Activated CD8-positive, alpha-beta memory T cell treated with anti-CD3 and anti-CD28 coated beads, Interleukin-2, amount 50 U/mL, for 1 hour (primary cell): Measurements from ENCODE around the gene C1orf87.

ENCODE experiments used
- DNase-seq: peaks from one replicate; pipeline ENCODE4 v3.0.0-alpha.2; 2020; ENCODE audit errors: extremely low read depth

The C1orf87 gene

GRCh38 chr1:60059468-60059867 lies 14.1 kb downstream of the C1orf87 start:
- no peak for DNase-seq

DNA sequence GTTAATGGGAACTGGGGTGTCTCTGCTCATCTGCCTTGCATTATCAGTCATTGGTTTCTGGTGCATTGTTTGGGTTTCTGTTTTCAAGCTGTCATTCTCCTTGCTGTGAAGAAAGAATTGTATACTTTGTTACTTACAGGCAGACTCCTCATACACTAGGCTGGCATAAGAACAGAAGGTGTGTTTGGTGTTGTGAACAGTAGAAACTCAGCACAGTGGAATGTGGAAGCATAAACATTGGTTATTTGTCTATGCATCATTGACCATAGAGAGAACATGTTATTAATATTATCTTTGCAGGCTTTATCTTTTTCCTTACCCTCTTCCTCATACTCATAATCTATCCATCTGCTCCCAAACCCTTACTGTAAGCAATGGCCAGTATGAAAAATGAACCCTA lies 18.2 kb downstream of the C1orf87 start:
- no peak for DNase-seq

DNA sequence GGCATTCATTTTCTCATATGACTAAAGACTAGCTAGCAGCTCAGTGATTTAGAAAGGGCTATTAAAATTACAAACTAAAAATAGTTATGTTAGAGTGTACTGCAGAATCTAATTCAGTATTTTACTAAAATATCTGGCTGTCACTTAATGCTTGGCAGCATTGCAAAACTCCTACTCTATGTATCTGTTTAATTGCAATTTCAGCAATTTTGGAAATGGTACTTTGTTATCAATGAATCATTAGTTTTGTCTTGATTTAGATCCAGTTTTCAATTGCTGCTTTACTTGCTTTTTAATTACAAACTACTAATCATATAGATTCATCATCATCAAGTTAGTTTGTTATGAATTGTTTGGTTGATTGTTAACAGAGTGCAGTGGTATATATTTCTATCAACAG lies 19.2 kb downstream of the C1orf87 start:
- no peak for DNase-seq

GRCh38 chr1:60052601-60053000 lies 21.0 kb downstream of the C1orf87 start:
- DNase-seq = no peak

DNA sequence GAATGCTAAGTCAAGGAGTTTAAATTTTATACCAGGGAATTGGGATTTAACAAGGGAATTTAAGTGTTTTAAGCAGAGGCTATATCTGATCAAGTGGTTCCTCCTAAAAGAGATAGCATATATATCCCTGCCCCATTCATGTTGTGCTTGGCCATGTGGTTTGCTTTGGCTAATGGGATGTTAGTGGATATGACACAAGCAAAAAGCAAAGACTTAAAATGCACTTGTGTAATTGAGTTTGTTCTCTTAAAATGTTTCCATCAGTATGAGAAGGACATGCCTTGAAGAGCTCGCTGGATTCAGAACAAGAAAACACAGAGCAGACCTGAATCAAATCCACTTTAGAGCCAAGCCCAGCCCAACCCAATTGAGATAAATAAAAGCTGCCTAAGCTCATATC lies 22.4 kb downstream of the C1orf87 start:
- DNase-seq = no peak

GRCh38 chr1:60049188-60049587 lies 24.4 kb downstream of the C1orf87 start:
- DNase-seq = no peak

DNA sequence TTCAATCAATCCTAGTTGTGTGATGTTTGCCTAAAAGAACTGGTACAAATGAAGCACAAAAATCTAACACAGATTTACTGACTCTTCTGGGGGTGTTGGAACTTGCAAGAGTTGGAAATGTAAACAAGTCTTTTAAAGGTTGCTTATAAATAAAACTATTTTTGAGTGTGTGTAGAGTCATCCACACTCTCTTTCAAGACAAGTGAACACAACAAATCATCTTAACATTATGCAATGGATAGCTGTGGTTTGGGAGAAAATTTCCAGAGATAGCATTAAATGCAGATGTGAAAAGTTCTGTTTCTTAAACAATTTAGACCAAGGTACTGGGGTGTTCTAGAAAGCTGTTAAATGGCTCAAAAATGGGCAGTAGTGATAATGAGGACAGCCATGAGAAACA lies 28.7 kb downstream of the C1orf87 start:
- no peak for DNase-seq

DNA sequence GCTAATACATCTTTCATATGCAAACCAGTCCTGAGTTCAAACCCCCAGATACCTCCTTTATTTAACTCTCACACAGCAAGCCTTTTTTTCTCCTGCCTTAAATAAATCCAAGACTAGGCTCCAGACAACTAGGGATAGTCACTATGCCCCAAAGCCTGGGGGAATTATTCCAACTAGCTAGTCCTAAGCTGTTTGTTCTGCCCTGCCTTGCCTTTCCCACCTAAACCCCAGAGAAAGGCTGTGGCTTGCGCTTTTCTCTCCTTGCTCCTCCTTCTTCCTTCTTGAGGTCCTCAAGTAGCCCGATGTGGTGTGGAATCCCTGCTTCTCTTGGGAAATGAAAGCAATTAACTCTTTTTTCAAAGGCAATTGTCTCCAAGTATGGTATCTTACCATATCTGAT lies 31.8 kb downstream of the C1orf87 start:
- no peak for DNase-seq

DNA sequence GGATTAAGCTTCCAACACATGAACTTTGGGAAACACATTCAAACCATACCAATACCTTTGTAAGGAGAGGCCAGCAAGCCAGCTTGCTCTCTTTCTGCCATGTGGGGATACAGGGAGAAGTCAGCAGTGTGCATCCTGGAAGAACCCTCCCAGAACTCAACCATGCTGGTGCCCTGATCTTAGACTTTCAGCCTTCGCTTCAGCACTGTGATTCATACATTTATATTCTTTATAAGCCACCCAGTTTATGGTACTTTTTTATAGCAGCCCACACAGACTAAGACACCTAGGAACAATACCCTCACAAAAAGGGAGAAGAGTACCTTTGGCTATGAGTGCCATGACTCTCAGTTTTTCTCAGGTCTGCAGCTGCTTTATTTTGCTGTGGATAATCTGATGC lies 35.9 kb downstream of the C1orf87 start:
- DNase-seq = no peak

DNA sequence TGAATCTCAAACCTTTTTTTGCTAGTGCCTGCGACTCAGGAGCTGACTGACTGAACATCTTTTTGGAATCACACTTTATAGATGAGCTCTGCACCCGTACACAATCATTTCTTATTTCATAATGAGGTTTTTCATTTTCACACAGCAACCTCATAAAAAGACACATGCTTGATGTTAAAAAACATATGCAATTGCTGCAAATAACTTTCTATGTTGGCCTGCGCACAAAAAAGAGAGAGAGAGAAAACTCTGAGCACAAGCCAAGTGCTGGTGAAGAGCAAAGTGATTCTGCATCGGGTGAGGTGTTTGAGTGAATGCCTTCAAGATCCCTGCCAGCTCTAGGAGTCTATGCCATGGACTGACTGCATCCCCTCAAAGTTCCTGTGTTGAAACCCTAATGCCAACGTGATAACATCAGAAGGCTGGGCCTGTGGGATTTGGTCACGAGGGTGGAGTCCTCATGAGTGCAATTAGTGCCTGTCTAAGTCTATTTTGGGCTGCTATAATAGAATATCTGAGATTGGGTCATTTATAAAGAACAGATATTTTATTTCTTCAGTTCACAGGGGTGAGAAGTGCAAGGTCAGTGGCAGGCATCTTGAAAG lies 36.6 kb downstream of the C1orf87 start:
- DNase-seq = no peak

GRCh38 chr1:60035921-60036320 lies 37.6 kb downstream of the C1orf87 start:
- no peak for DNase-seq

DNA sequence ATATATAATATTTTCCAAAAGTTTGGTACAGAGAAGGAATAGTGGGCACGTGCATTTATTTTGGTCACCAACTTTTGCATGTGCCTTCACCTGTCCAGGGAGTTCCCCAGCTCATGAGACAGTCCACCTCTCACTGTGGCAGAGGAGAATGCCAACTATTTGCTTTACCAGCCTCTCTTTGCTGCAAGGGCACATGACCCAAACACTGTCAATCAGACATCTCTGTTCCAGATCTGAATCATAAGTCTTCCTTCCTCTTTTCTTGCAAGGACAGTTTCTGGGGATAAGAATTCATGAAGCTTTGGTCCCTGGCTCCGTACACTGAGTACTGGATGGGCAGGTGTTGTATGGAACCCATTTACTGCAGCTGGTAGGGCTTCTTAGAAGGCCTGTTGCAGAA lies 38.6 kb downstream of the C1orf87 start:
- no peak for DNase-seq

DNA sequence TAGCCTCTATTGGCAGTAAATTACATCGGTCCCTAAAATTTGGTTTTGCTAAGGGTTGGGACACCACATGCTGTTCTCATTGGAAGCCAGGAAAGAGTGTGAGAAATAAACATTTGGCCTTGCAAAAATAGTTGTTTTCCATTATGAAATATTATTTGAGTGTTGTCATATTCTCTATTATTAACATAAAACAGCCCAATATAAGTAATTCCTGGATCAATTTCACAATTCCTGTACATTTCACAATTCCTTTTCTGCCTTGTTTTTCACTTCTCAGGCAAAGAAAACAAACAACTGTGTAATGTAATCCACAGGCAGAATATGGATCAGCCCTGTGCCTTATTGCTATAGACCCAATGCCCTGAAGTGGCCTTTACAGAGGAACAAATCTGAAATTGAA lies 40.5 kb downstream of the C1orf87 start:
- DNase-seq = no peak

GRCh38 chr1:60031146-60031545 lies 42.4 kb downstream of the C1orf87 start:
- no peak for DNase-seq

DNA sequence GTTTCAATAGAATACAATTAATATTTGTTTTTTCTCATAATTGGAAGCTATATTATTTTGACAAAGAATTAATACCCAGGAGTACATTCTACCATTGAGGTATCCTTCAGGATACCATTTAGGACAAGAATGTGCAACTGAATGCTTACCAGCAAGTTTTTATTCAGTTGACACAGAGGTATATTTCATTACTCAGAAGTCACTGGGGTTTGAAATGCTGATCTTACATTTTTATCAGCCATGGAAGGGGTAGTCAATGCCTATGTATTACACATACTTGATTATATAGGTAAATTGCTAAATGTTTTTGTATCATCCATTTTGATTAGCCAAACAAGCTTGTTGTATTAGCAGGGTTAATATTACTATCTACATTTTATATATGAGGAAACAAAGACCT lies 48.0 kb downstream of the C1orf87 start:
- DNase-seq = no peak

DNA sequence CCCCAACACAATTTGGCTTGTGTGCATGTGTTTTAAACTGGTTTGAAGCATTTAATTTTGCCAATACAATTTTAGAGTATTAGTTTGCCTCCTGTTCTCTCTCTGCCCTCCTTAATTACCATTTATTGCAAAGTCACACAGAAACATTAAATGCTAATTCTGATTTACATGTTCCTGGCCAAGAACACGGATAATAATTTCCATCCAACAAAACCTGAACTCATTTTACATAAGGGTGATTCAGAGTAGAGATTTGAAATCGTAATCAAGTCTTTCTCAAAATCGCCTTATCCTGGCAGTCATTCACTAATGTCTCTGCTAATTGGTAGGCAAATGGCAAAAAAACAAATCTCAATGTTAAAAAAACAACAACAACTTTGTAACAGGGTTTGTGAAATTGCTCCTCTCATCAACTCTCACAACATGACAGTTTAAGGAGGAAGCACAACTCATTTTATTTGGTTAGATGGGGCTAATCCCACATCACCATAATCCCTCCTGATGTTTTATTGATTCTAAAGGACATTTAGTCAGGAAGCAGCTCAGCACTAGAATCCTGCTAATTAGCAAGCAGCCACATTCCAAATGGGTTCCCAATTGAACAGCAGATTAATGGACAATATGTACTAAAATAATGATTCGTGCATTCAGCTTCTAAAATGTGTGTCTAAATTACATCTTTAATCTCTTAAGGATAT lies 55.9 kb downstream of the C1orf87 start:
- DNase-seq = no peak

DNA sequence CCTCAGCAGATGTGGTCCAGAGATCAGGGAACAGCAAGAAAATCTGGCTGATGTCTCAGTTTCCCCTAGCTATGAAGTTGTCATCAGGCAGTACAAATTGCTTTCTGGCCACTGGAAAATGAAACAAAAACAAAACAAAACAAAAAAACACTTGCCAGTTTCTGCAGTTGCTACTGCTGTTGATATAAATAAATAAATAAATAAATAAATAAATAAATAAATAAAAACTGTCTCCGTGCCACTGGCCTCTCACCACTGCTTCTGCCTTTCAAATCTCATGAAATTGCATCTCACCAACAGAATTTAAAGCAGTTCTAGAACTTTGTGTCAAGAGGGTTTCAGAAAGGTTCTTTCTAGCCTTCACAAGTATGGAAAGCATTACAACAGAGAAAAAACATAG lies 62.9 kb downstream of the C1orf87 start:
- DNase-seq = no peak

- no peak for DNase-seq
Measured at GRCh38 chr1:60008500-60008899, 65.1 kb downstream of the C1orf87 start.

GRCh38 chr1:60000625-60001024 lies 72.9 kb downstream of the C1orf87 start:
- DNase-seq = no peak

GRCh38 chr1:59999746-60000145 lies 73.8 kb downstream of the C1orf87 start:
- DNase-seq = no peak

GRCh38 chr1:59999006-59999405 lies 74.6 kb downstream of the C1orf87 start:
- DNase-seq = no peak

DNA sequence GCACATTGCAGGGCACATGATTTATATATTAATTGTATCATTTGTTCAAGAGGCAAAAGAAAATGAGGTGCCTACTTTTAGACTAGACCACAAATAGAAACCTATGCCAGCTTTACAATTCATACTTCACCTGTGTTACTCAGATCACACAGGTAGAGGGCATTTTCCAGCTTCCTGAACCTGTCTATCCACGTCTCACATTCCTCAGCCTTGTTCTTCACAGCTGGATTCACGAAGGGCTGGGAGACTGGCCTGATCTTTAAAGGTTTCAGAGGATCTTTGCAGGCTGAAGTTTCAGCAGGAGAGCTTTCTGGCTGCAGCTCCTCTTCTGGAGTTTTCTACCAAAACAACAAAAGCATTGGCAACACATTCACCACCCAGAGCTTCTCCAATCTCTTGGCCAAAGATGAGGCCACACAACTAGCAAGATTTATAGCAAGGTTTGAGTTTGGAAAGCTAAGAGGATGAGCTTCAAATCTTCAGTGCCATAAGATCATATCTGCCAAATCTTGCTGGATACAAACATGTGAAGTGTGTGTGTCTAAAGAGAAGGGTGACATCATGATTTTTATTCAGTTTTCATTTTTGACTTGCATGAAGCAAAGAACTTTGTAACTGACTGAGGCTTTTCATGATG lies 76.0 kb downstream of the C1orf87 start:
- DNase-seq = no peak
